ENCODE measurements around the gene USP31.

The USP31 gene

DNA sequence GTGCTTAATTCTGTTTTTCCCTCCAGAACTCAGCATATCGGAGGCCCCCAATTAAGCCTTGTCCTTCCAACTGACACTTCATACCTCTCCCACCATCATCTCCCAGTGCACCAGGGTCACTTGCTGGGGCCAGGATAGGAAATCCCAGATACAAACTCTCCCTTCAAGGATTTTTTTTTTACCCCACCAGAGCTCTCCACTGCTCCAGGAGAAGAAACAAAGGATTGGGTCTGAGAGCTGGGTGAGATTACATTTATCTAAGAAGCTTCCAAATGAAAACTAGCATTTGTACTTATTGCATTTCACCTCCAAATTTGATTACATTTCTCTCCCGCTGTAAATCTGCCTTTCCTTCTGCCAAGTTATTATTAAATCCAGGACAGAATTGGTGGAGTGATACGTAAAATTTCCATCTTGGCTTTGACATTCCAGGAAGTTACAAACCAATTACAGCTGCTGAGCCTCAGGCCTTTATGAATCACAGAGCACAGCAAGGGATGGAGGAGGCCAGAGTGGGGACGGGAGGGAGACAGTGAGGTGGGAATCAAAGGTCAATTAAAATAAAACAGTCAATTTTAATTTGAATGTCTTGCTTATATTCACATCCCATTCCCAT lies 123.5 kb downstream of the USP31 start:
- POLR2A ChIA-PET = interaction anchor here (0.6 kb wide), 1 partner anchor 50 kb away, joined by 3 read pairs; no protein-coding TSS in a partner anchor
- no peak for TF ChIP-seq CTCF (IDR thresholded peaks at IDR 0.05; ENCODE audit: control extremely low read depth, extremely low read depth, low read depth, missing control alignments)
- CTCF ChIA-PET = no interaction called here
- no peak for DNase-seq (ENCODE audit: extremely low spot score)

DNA sequence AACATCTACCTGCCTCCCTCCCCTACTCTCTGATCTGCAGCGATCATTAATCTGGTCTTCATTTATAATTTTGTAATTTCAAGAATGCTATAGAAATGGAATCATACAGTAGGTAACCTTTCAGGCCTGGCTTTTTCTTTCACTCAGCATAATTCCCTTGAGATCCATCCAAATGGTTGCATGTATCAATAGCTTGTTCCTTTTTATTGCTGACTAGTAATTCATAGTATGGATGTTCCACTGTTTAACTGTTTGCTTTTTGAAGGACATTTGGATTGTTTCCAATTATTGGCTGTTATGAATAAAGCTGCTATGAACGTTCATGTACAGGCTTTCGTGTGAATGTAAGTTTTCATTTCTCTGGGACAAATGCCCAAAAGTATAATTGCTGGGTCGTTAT lies 125.2 kb downstream of the USP31 start:
- no peak for DNase-seq (ENCODE audit: extremely low spot score)
- CTCF ChIA-PET = interaction anchor here (1.2 kb wide), 1 partner anchor 412 kb away, joined by 3 read pairs; no protein-coding TSS in a partner anchor
- TF ChIP-seq CTCF (IDR thresholded peaks at IDR 0.05; ENCODE audit: control extremely low read depth, extremely low read depth, low read depth, missing control alignments) = no peak
- POLR2A ChIA-PET = no interaction called here

DNA sequence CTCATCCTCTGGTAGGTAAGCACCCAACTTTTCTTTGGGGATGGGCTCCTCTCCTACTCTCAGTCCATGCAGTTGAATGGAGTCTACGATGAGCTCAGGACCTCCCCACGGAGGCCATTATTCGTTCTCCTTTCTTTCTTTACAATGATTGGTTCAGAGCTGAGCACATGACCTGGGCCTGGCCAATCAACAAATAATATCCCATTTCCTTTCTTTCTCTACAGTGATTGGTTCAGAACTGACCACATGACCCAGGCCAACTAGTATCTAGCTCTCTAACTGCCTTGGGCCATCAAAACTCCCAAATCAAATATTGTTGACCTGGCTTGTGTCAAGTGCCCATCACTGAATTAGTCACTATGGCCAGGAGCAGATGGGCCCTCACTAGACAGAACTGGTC lies 129.2 kb downstream of the USP31 start:
- ChIA-PET CTCF (no interaction called here), POLR2A (no interaction called here)
- DNase-seq (ENCODE audit: extremely low spot score) = no peak
- no peak for TF ChIP-seq CTCF (IDR thresholded peaks at IDR 0.05; ENCODE audit: control extremely low read depth, extremely low read depth, low read depth, missing control alignments)

GRCh38 chr16:23016368-23016767 lies 132.9 kb downstream of the USP31 start:
- CTCF ChIA-PET = no interaction called here

GRCh38 chr16:23015580-23015979 lies 133.7 kb downstream of the USP31 start:
- CTCF ChIA-PET = interaction anchor here (1.4 to 1.5 kb wide), 2 partner anchors 12 to 17 kb away, joined by 4 read pairs; no protein-coding TSS in a partner anchor
- POLR2A ChIA-PET = no interaction called here
- TF ChIP-seq CTCF (IDR thresholded peaks at IDR 0.05; ENCODE audit: control extremely low read depth, extremely low read depth, low read depth, missing control alignments) = no peak
- no peak for DNase-seq (ENCODE audit: extremely low spot score)

More at GRCh38 chr16:23016368-23016767, 132.9 kb downstream of the USP31 start:
- no peak for DNase-seq (ENCODE audit: extremely low spot score)
- POLR2A ChIA-PET = no interaction called here
- TF ChIP-seq CTCF (IDR thresholded peaks at IDR 0.05; ENCODE audit: control extremely low read depth, extremely low read depth, low read depth, missing control alignments) = no peak

GRCh38 chr16:23014592-23014991 lies 134.7 kb downstream of the USP31 start:
- DNase-seq (ENCODE audit: extremely low spot score) = no peak
- ChIA-PET CTCF (interaction anchor here (0.9 to 1.5 kb wide), 3 partner anchors 11 to 18 kb away, joined by 3 to 4 read pairs (median 4); no protein-coding TSS in a partner anchor), POLR2A (no interaction called here)
- TF ChIP-seq CTCF (IDR thresholded peaks at IDR 0.05; ENCODE audit: control extremely low read depth, extremely low read depth, low read depth, missing control alignments) = no peak
